GM12872 (cell line): ENCODE data around the gene STK32A.

Source experiments
- TF ChIP-seq, protein P1 (sequence below): IDR thresholded peaks from 3 replicates; pipeline ENCODE4 v1.5.1; 2011; ENCODE audit warnings: low read depth, mild to moderate bottlenecking, low read length, moderate library complexity; ENCODE audit not compliant: insufficient read depth

STK32A gene

GRCh38 chr5:147415651-147416050, 180.8 kb downstream of the STK32A start:
- TF ChIP-seq, protein P1, sequence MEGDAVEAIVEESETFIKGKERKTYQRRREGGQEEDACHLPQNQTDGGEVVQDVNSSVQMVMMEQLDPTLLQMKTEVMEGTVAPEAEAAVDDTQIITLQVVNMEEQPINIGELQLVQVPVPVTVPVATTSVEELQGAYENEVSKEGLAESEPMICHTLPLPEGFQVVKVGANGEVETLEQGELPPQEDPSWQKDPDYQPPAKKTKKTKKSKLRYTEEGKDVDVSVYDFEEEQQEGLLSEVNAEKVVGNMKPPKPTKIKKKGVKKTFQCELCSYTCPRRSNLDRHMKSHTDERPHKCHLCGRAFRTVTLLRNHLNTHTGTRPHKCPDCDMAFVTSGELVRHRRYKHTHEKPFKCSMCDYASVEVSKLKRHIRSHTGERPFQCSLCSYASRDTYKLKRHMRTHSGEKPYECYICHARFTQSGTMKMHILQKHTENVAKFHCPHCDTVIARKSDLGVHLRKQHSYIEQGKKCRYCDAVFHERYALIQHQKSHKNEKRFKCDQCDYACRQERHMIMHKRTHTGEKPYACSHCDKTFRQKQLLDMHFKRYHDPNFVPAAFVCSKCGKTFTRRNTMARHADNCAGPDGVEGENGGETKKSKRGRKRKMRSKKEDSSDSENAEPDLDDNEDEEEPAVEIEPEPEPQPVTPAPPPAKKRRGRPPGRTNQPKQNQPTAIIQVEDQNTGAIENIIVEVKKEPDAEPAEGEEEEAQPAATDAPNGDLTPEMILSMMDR: no peak

- TF ChIP-seq, protein P1: no peak
Observed at GRCh38 chr5:147417135-147417813, 182.4 kb downstream of the STK32A start.

DNA sequence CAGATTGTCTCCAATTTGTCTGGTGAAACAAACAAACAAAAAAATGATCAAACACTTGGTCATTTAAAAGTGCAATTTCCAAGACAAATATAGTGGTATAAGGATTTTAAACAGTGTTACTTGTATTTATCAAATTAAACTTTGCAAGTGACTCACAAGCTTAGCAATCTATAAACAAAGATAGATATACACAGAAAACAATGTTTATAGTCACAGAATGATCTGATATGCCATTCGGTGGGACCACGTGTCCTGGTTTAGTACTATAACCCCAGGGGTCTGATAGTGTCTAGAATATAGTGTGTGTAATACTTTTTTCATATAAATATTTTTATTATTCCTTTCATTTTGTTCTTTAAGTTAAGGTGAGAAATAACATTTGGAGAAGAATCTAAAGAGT, 183.8 kb downstream of the STK32A start:
- TF ChIP-seq, protein P1: no peak

DNA sequence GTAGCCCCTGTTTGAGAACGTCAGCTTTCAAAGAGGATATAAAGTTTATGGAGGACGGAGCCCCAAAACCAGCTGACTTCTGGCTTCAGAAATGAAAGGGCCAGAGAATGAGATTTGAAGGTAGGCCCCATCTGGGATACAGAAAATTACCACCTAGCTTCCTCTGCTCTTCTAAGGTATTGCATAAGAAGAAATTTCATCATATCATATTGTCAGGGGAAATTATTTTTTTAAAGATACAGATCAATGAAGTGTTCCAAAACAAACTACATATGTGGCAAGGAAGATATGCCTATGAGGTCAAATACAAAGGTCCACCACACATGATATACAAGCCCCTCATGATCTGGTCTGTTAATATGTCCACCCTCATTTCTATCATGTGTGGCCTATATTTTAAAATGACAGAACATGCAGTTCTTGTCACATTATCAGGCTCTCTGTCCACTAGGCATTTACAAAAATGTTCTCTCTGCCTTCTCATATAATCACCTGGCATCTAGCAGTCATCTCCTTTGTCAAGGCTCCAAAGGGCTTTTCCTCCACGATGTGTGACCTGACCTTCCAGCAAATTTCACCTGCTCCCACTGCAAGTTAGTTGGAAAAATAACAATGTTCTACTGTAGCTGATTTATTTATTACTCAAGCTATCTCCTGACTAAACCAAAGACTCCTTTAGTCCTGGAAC, 192.0 kb downstream of the STK32A start:
- TF ChIP-seq, protein P1: no peak

GRCh38 chr5:147427521-147428401, 192.9 kb downstream of the STK32A start:
- TF ChIP-seq, protein P1: no peak

GRCh38 chr5:147430628-147431027, 195.8 kb downstream of the STK32A start:
- TF ChIP-seq, protein P1: no peak

GRCh38 chr5:147431586-147431985, 196.8 kb downstream of the STK32A start:
- TF ChIP-seq, protein P1: no peak
